Measurements from ENCODE around the gene LPGAT1.
"Not testable (repeated sequence)": the region's sequence is repeated elsewhere in the genome, so short reads cannot be mapped to it uniquely, and the experiment has no call there.

Gene LPGAT1

GRCh38 chr1:211738691-211739301 lies 91.8 kb downstream of the LPGAT1 start:
- DNase-seq = peak; percentile 28
- in situ Hi-C loops (cut with MboI; ENCODE audit: low pct_unique_long_range_greater_than_20kb, low sequenced_read_pairs) = no loop called here

GRCh38 chr1:211738096-211738690 lies 92.4 kb downstream of the LPGAT1 start:
- no peak for DNase-seq
- in situ Hi-C loops (cut with MboI; ENCODE audit: low pct_unique_long_range_greater_than_20kb, low sequenced_read_pairs) = no loop called here

- DNase-seq = no peak
- in situ Hi-C loops (cut with MboI; ENCODE audit: low pct_unique_long_range_greater_than_20kb, low sequenced_read_pairs) = no loop called here
These were observed 93.2 kb downstream of the LPGAT1 start for GRCh38 chr1:211737115-211738035.

GRCh38 chr1:211736351-211736915 lies 94.1 kb downstream of the LPGAT1 start:
- in situ Hi-C loops (cut with MboI; ENCODE audit: low pct_unique_long_range_greater_than_20kb, low sequenced_read_pairs) = no loop called here
- DNase-seq = no peak

- in situ Hi-C loops (cut with MboI; ENCODE audit: low pct_unique_long_range_greater_than_20kb, low sequenced_read_pairs) = no loop called here
- DNase-seq = no peak
These were observed 95.1 kb downstream of the LPGAT1 start for GRCh38 chr1:211735208-211736170.

- no peak for DNase-seq
- in situ Hi-C loops (cut with MboI; ENCODE audit: low pct_unique_long_range_greater_than_20kb, low sequenced_read_pairs) = no loop called here
These were observed 95.8 kb downstream of the LPGAT1 start for GRCh38 chr1:211734791-211735190.

GRCh38 chr1:211734359-211734758 lies 96.2 kb downstream of the LPGAT1 start:
- no peak for DNase-seq
- in situ Hi-C loops (cut with MboI; ENCODE audit: low pct_unique_long_range_greater_than_20kb, low sequenced_read_pairs) = no loop called here

- DNase-seq = no peak
- in situ Hi-C loops (cut with MboI; ENCODE audit: low pct_unique_long_range_greater_than_20kb, low sequenced_read_pairs) = no loop called here
These were observed 98.1 kb downstream of the LPGAT1 start for GRCh38 chr1:211732293-211732980.

- no peak for DNase-seq
- in situ Hi-C loops (cut with MboI; ENCODE audit: low pct_unique_long_range_greater_than_20kb, low sequenced_read_pairs) = no loop called here
These were observed 98.9 kb downstream of the LPGAT1 start for GRCh38 chr1:211731456-211732292.

- DNase-seq = no peak
- in situ Hi-C loops (cut with MboI; ENCODE audit: low pct_unique_long_range_greater_than_20kb, low sequenced_read_pairs) = no loop called here
These were observed 100.2 kb downstream of the LPGAT1 start for GRCh38 chr1:211730347-211730746.

- in situ Hi-C loops (cut with MboI; ENCODE audit: low pct_unique_long_range_greater_than_20kb, low sequenced_read_pairs) = no loop called here
- DNase-seq = no peak
These were observed 101.3 kb downstream of the LPGAT1 start for GRCh38 chr1:211729238-211729637.

GRCh38 chr1:211726467-211726995 lies 104.0 kb downstream of the LPGAT1 start:
- in situ Hi-C loops (cut with MboI; ENCODE audit: low pct_unique_long_range_greater_than_20kb, low sequenced_read_pairs) = no loop called here
- DNase-seq = no peak

- no peak for DNase-seq
- in situ Hi-C loops (cut with MboI; ENCODE audit: low pct_unique_long_range_greater_than_20kb, low sequenced_read_pairs) = no loop called here
These were observed 105.8 kb downstream of the LPGAT1 start for GRCh38 chr1:211724687-211725196.

- in situ Hi-C loops (cut with MboI; ENCODE audit: low pct_unique_long_range_greater_than_20kb, low sequenced_read_pairs) = no loop called here
- no peak for DNase-seq
These were observed 107.3 kb downstream of the LPGAT1 start for GRCh38 chr1:211723273-211723672.

GRCh38 chr1:211722277-211723175 lies 108.0 kb downstream of the LPGAT1 start:
- DNase-seq = no peak

GRCh38 chr1:211716555-211716954 lies 114.0 kb downstream of the LPGAT1 start:
- DNase-seq; in situ Hi-C loops (cut with MboI; ENCODE audit: low pct_unique_long_range_greater_than_20kb, low sequenced_read_pairs): not testable (repeated sequence)

More at GRCh38 chr1:211722277-211723175, 108.0 kb downstream of the LPGAT1 start:
- in situ Hi-C loops (cut with MboI; ENCODE audit: low pct_unique_long_range_greater_than_20kb, low sequenced_read_pairs) = no loop called here

Measured in KBM-7 (cell line).